ENCODE data around the gene LARGE1. TPM values are rescaled to one million over a fixed set of nuclear protein-coding genes. Genes with fewer than 3 reads are reported as not detected.
"Not testable (repeated sequence)": the region's sequence is repeated elsewhere in the genome, so short reads cannot be mapped to it uniquely, and the experiment has no call there.

The LARGE1 gene
- total RNA-seq, 1 donor from 2014 or later, result 27.4 TPM

- H3K27me3 ChIP-seq (ENCODE audit: low read depth), result no peaks in the 10 kb centered on the region
- no peaks in the 10 kb centered on the region for H3K36me3 ChIP-seq
- no peak for DNase-seq
- TF ChIP-seq CTCF (IDR thresholded peaks at IDR 0.05), result no peak
- no peaks in the 10 kb centered on the region for H3K9me3 ChIP-seq
- H3K4me3 ChIP-seq, result no peak overlapping the region
- intact Hi-C loops (cut with DNase I), result no loop called here
- no peak for ATAC-seq
- no peaks in the 10 kb centered on the region for H3K4me1 ChIP-seq
- H3K27ac ChIP-seq, result no peak overlapping the region
Measured at GRCh38 chr22:33572086-33572485, 348.2 kb downstream of the LARGE1 start.

GRCh38 chr22:33570110-33570509 lies 350.2 kb downstream of the LARGE1 start:
- no peaks in the 10 kb centered on the region for H3K36me3 ChIP-seq
- no peaks in the 10 kb centered on the region for H3K9me3 ChIP-seq
- no peak overlapping the region for H3K27ac ChIP-seq
- DNase-seq (no peak), ATAC-seq (no peak)
- no peak overlapping the region for H3K4me3 ChIP-seq
- intact Hi-C loops (cut with DNase I), result no loop called here
- no peaks in the 10 kb centered on the region for H3K4me1 ChIP-seq
- TF ChIP-seq CTCF (IDR thresholded peaks at IDR 0.05), result no peak
- no peaks in the 10 kb centered on the region for H3K27me3 ChIP-seq (ENCODE audit: low read depth)

- H3K4me1 ChIP-seq, result no peaks in the 10 kb centered on the region
- TF ChIP-seq CTCF (IDR thresholded peaks at IDR 0.05), result no peak
- H3K36me3 ChIP-seq, result no peaks in the 10 kb centered on the region
- H3K4me3 ChIP-seq, result no peak overlapping the region
- intact Hi-C loops (cut with DNase I), result no loop called here
- no peak for DNase-seq
- H3K27ac ChIP-seq, result no peak overlapping the region
- H3K9me3 ChIP-seq, result no peaks in the 10 kb centered on the region
- no peak for ATAC-seq
- H3K27me3 ChIP-seq (ENCODE audit: low read depth), result no peaks in the 10 kb centered on the region
Measured at GRCh38 chr22:33569559-33569958, 350.7 kb downstream of the LARGE1 start.

GRCh38 chr22:33569018-33569417 lies 351.3 kb downstream of the LARGE1 start:
- H3K9me3 ChIP-seq, result no peaks in the 10 kb centered on the region
- H3K27ac ChIP-seq, result no peak overlapping the region
- no peaks in the 10 kb centered on the region for H3K27me3 ChIP-seq (ENCODE audit: low read depth)
- intact Hi-C loops (cut with DNase I), result no loop called here
- no peak for TF ChIP-seq CTCF (IDR thresholded peaks at IDR 0.05)
- H3K4me1 ChIP-seq, result no peaks in the 10 kb centered on the region
- no peaks in the 10 kb centered on the region for H3K36me3 ChIP-seq
- no peak for DNase-seq
- ATAC-seq, result no peak
- H3K4me3 ChIP-seq, result no peak overlapping the region

- H3K9me3 ChIP-seq; H3K36me3 ChIP-seq; H3K27me3 ChIP-seq (ENCODE audit: low read depth); ATAC-seq; H3K4me3 ChIP-seq; DNase-seq; H3K27ac ChIP-seq; H3K4me1 ChIP-seq; intact Hi-C loops (cut with DNase I): not testable (repeated sequence)
Measured at GRCh38 chr22:33566495-33566894, 353.8 kb downstream of the LARGE1 start.

- DNase-seq (no peak), ATAC-seq (no peak)
- no peaks in the 10 kb centered on the region for H3K9me3 ChIP-seq
- H3K4me1 ChIP-seq, result no peaks in the 10 kb centered on the region
- intact Hi-C loops (cut with DNase I), result no loop called here
- no peaks in the 10 kb centered on the region for H3K27me3 ChIP-seq (ENCODE audit: low read depth)
- no peak overlapping the region for H3K4me3 ChIP-seq
- no peak for TF ChIP-seq CTCF (IDR thresholded peaks at IDR 0.05)
- no peaks in the 10 kb centered on the region for H3K36me3 ChIP-seq
- H3K27ac ChIP-seq, result no peak overlapping the region
Measured at GRCh38 chr22:33565580-33565995, 354.7 kb downstream of the LARGE1 start.

Measured in lower lobe of right lung (tissue), 2 donors.